SW 1271 (cell line): ENCODE data around the gene MRPS5.

Source experiments
- DNase-seq, 2 experiments: peaks; one replicate each; lab custom pipeline; 2025; lab: John Stamatoyannopoulos, UW

MRPS5 gene

GRCh38 chr2:95091885-95092555, 29.6 kb downstream of the MRPS5 start:
- no peak for DNase-seq

DNA sequence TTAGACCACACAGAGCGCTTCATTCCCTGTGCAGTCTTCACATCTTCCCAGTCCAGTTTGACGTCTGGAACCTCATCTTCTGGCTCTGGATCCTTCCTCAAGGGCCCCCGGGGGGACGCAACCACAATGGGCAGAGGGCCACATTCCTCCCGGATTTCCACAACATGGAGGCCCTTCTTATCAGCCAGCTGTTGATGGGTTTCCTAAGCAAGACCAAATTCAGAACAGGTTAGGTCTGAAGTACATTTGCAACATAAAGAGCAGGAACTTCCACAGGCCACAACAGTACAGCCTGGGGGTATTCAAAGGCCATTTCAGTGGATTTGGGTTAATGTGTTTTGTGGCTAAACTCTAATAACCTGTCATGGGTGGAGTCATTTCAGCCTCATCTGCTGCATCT, 34.2 kb downstream of the MRPS5 start:
- no peak for DNase-seq

GRCh38 chr2:95086017-95086416, 35.6 kb downstream of the MRPS5 start:
- no peak for DNase-seq

- DNase-seq = no peak
These were observed 39.1 kb downstream of the MRPS5 start for GRCh38 chr2:95082477-95082876.

- no peak for DNase-seq
These were observed 42.4 kb downstream of the MRPS5 start for GRCh38 chr2:95079199-95079683.

- DNase-seq = no peak
These were observed 43.6 kb downstream of the MRPS5 start for GRCh38 chr2:95077861-95078603.

DNA sequence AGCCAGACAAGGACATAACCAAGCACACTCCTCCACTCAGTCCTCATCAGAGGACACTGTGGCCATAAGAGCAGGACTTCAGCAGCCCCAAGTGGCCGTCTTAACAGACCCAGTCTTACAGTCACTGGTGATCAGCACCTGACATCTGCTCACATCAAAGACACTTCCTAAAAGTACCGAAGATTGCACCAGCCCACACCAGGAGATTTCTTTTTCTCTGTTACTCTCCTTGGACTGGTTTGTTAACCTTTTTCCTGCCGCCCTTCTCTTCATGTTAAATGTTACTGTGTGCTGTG, 44.1 kb downstream of the MRPS5 start:
- no peak for DNase-seq

GRCh38 chr2:95076705-95077529, 44.7 kb downstream of the MRPS5 start:
- peak in 1 of 2 experiments; percentile 34 for DNase-seq

DNA sequence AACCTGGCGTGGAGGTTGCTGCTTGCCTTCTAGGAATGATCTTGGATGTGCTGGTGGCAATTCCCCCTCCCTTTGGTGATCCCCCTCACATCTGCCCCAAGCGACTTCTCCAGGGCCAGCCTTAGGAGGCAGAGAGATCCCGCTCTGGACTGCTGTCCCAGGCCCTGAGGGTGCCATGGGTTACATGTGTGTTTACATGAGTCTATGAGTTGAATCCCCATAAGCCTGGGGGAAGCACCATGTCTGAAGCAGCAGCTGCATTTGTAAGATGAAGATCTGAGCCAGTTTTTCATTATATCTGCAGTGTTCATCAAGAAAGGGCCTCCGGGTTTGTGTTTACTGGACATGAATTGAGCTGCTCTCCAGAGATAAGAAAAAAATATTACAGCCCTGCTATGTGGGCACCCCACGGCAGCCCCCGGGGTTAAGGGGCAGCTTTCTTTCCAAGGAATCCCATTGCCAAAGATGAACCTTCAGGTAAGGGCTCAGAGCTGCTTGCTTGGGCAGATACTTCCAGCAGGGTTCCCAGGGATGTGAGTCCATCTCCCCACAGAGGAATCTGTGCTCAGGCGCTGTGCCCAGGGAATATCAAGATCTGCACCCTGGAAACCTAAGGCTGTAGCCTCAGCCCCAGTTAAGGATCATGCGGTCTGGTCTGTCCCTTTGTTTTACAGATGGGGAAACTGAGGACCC, 46.0 kb downstream of the MRPS5 start:
- no peak for DNase-seq

GRCh38 chr2:95074663-95075439, 46.8 kb downstream of the MRPS5 start:
- no peak for DNase-seq

GRCh38 chr2:95073856-95074662, 47.5 kb downstream of the MRPS5 start:
- DNase-seq = no peak

DNA sequence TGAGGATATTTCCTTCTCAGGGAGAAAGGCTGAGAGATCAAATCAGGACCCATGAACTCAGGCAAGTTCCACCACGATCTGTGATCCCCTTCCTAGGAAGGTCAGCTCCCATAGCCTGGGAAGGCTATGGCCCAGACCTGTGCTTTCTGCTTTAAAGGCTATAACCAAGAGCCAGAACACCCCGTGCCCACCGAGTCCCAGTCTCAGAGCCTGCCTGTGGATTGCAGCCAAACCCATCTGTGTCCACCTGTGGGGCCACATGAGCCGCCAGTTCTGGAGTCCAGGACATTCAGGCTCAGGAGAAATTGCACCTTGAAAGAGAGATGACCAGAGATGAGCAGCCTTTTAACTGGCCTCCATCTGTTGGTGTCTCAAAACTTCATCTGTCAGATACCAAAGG, 49.2 kb downstream of the MRPS5 start:
- DNase-seq = no peak

GRCh38 chr2:95071856-95072255, 49.8 kb downstream of the MRPS5 start:
- DNase-seq = no peak

DNA sequence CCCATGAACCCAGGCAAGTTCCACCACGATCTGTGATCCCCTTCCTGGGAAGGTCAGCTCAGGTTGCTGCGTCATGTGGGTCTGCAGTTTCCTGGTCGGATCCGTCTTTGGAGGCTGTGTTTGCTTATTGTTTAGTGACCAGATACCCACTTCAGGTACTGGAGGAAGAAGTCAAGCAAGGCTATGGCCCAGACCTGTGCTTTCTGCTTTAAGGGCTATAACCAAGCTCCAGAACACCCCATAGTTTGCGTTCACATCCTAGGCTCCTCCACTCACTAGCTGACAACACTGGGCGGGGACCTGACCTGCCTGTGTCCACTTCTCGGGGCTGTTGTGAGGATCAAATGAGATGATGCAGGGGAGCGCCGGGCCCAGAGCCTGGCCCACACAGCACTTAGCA, 52.1 kb downstream of the MRPS5 start:
- no peak for DNase-seq

DNA sequence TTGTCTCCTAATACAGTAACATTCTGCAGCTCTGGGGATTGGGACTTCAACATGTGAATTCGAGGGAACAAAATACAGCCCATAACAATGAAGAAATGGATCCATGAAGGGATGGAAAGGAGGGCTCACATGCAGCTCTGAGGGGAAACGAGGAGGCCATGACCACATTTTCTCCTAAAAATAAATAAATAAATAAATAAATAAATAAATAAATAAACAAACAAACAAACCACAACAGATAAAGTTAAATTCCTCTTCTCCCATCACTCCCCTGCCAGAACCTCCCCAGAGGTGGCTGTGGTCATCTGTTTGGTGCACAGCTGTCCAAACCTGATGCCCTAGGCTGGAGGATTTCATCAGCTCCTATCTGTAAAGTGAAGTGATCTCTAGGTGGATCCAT, 53.4 kb downstream of the MRPS5 start:
- DNase-seq = no peak

- DNase-seq = no peak
These were observed 58.3 kb downstream of the MRPS5 start for GRCh38 chr2:95063086-95063958.

- no peak for DNase-seq
These were observed 59.1 kb downstream of the MRPS5 start for GRCh38 chr2:95062242-95063085.

GRCh38 chr2:95061601-95062183, 59.9 kb downstream of the MRPS5 start:
- DNase-seq = no peak
